MM.1S (cell line): ENCODE results near the gene C9.

ENCODE experiments used
- EZH2 ChIP-seq: fragments of 300-600 bp; sonication (generic); optimal IDR thresholded peaks from 2 replicates; pipeline ENCODE3; 2017; ENCODE audit warnings: low read depth, mild to moderate bottlenecking, antibody characterized with exemption, low read length, mixed read lengths
- EZH2phosphoT487 ChIP-seq: fragments of 300-600 bp; sonication (generic); IDR thresholded peaks from 2 replicates; pipeline ENCODE4 v1.6.1; 2018; ENCODE audit warnings: antibody characterized with exemption, low read length
- TF ChIP-seq, protein P1 (sequence below): fragments of 300-600 bp; sonication (generic); IDR thresholded peaks from 2 replicates; pipeline ENCODE4 v1.5.1; 2016; ENCODE audit warnings: antibody characterized with exemption, low read length, mixed read lengths

DNA sequence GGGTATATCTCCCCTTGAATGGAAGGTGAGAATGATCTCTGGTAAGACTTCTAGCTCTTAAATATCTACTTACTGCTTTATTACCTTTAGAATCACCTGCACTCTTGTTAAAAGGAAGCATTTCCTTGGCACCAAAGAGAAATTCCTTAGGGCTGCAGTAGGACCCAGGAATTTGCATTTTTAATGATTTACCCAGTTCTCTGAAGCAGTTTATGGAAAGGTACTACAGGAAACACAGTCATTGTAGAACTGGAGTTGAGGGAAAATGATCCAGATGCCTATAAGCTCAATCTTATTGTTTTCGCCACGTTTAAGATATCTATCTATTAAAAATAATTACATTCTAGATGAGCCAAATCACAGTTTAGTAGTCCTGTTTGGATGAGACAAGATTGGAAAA lies 9.5 kb upstream of the C9 start:
- TF ChIP-seq, protein P1, sequence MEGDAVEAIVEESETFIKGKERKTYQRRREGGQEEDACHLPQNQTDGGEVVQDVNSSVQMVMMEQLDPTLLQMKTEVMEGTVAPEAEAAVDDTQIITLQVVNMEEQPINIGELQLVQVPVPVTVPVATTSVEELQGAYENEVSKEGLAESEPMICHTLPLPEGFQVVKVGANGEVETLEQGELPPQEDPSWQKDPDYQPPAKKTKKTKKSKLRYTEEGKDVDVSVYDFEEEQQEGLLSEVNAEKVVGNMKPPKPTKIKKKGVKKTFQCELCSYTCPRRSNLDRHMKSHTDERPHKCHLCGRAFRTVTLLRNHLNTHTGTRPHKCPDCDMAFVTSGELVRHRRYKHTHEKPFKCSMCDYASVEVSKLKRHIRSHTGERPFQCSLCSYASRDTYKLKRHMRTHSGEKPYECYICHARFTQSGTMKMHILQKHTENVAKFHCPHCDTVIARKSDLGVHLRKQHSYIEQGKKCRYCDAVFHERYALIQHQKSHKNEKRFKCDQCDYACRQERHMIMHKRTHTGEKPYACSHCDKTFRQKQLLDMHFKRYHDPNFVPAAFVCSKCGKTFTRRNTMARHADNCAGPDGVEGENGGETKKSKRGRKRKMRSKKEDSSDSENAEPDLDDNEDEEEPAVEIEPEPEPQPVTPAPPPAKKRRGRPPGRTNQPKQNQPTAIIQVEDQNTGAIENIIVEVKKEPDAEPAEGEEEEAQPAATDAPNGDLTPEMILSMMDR = no peak
- TF ChIP-seq EZH2phosphoT487 (no peak), EZH2 (no peak)
